Suprapubic skin (tissue), 4 donors: ENCODE measurements around the gene IFT57. TPM values are rescaled to one million over a fixed set of nuclear protein-coding genes. Genes with fewer than 3 reads are reported as not detected.

Source experiments
- DNase-seq, 2 donors: peaks; one replicate each; pipeline ENCODE4 v3.0.0-alpha.2; 2019; ENCODE audit warnings: low spot score in 2 of 2
- H3K27ac ChIP-seq: fragments of 200-600 bp; sonication (generic); one replicate; pipeline ENCODE4 v1.5.1; 2019
- H3K27me3 ChIP-seq: fragments of 200-600 bp; sonication (generic); one replicate; pipeline ENCODE4 v1.5.1; 2019
- H3K36me3 ChIP-seq: fragments of 200-600 bp; sonication (generic); one replicate; pipeline ENCODE4 v1.5.1; 2019
- H3K4me1 ChIP-seq: fragments of 200-600 bp; sonication (generic); one replicate; pipeline ENCODE4 v1.5.1; 2019
- H3K4me3 ChIP-seq: fragments of 200-600 bp; sonication (generic); one replicate; pipeline ENCODE4 v1.5.1; 2019; ENCODE audit warnings: mild to moderate bottlenecking
- H3K9me3 ChIP-seq: fragments of 200-600 bp; sonication (generic); one replicate; pipeline ENCODE4 v1.5.1; 2019
- EP300 ChIP-seq: sonication (generic); formaldehyde crosslinking; IDR thresholded peaks from one replicate; pipeline ENCODE4 v1.6.1; 2017; ENCODE audit warnings: antibody characterized with exemption
- POLR2A ChIP-seq, 2 donors: fragments of 450-650 bp; IDR thresholded peaks; one replicate each; pipeline ENCODE4 v1.6.1; 2017; ENCODE audit warnings: antibody characterized with exemption in 2 of 2, mild to moderate bottlenecking in 2 of 2, moderate library complexity in 2 of 2
- POLR2AphosphoS5 ChIP-seq, 3 donors: sonication (generic); formaldehyde crosslinking; IDR thresholded peaks; one replicate each; pipeline ENCODE4 v1.6.1; 2017; ENCODE audit warnings: antibody characterized with exemption in 3 of 3
- WGBS: methylation state at CpG from one replicate; pipeline ENCODE4 v1.1.5; 2018; 5-methylcytosine and 5-hydroxymethylcytosine counted together
- total RNA-seq, 4 donors: library from RNA; depleted of rRNA; stranded (reverse); fragments of >200 nt; gene quantifications; one replicate each; pipeline ENCODE4 v1.1.0, GENCODE V29; 2016
- TF ChIP-seq, protein P1 (sequence below), 2 donors: fragments of 200-600 bp in 1 of 2; fragments of 450-650 bp in 1 of 2; sonication (generic) in 1 of 2; IDR thresholded peaks; one replicate each; pipeline ENCODE4 v1.5.1; 2016 to 2019; ENCODE audit warnings: antibody characterized with exemption in 2 of 2, mild to moderate bottlenecking in 1 of 2, moderate library complexity in 1 of 2

The IFT57 gene
- total RNA-seq, 4 donors from 2014 or later, result 21.8 to 62.3 (median 36.5) TPM

- no peak overlapping the region for H3K27ac ChIP-seq
- no peak overlapping the region for H3K4me3 ChIP-seq
- H3K36me3 ChIP-seq, result no peaks in the 10 kb centered on the region
- no peak for DNase-seq
- TF ChIP-seq POLR2AphosphoS5 (IDR thresholded peaks at IDR 0.05) (no peak), EP300 (no peak)
- no peaks in the 10 kb centered on the region for H3K27me3 ChIP-seq
- H3K9me3 ChIP-seq, result no peaks in the 10 kb centered on the region
- peaks cover 37% of the 10 kb centered on the region for H3K4me1 ChIP-seq
Measured at GRCh38 chr3:108218811-108219210, 3.4 kb downstream of the IFT57 start.

DNA sequence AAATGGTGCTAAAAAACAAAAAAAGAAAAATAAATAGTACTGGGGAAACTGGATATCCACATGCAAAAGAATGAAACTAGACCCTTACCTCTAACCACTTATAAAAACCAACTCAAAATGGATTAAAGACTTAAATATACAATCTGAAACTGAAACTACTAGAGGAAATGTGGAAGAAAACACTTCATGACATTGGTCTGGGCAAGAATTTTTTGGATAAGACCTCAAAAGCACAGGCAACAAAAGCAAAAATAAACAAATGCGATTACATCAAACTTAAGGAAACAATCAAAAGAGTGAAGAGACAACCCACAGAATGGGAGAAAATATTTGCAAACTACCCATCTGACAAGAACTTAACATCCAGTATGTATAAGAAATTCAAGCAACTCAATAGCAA, 6.4 kb downstream of the IFT57 start:
- no peaks in the 10 kb centered on the region for H3K9me3 ChIP-seq
- 56% methylated on average over 1 of the region's 1 CpG for WGBS
- H3K36me3 ChIP-seq, result peaks cover 14% of the 10 kb centered on the region
- no peaks in the 10 kb centered on the region for H3K27me3 ChIP-seq
- H3K4me1 ChIP-seq, result peaks cover 19% of the 10 kb centered on the region
- DNase-seq, result no peak
- H3K4me3 ChIP-seq, result no peak overlapping the region
- H3K27ac ChIP-seq, result no peak overlapping the region
- TF ChIP-seq EP300 (no peak), POLR2A (IDR thresholded peaks at IDR 0.05) (no peak), POLR2AphosphoS5 (IDR thresholded peaks at IDR 0.05) (no peak)
- TF ChIP-seq, protein P1, sequence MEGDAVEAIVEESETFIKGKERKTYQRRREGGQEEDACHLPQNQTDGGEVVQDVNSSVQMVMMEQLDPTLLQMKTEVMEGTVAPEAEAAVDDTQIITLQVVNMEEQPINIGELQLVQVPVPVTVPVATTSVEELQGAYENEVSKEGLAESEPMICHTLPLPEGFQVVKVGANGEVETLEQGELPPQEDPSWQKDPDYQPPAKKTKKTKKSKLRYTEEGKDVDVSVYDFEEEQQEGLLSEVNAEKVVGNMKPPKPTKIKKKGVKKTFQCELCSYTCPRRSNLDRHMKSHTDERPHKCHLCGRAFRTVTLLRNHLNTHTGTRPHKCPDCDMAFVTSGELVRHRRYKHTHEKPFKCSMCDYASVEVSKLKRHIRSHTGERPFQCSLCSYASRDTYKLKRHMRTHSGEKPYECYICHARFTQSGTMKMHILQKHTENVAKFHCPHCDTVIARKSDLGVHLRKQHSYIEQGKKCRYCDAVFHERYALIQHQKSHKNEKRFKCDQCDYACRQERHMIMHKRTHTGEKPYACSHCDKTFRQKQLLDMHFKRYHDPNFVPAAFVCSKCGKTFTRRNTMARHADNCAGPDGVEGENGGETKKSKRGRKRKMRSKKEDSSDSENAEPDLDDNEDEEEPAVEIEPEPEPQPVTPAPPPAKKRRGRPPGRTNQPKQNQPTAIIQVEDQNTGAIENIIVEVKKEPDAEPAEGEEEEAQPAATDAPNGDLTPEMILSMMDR (IDR thresholded peaks at IDR 0.05), result no peak

DNA sequence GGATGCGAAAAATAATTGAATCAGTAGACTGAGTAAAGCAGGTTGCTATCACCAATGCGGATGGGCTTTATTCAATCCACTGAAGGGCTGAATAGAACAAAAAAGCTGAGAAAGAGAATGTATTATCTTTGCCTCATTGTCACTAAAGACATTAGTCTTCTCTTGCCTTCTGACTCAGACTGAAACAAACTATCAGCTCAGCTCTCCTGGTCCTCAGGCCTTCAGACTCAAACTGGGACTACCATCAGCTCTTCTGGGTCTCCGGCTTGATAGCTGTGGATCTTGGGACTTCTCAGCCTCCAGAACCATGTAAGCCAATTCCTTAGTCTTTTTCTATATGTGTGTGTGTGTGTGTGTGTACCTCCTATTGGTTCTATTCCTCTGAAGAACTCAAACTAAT, 12.6 kb downstream of the IFT57 start:
- TF ChIP-seq EP300 (no peak), POLR2A (IDR thresholded peaks at IDR 0.05) (no peak), POLR2AphosphoS5 (IDR thresholded peaks at IDR 0.05) (no peak)
- H3K27ac ChIP-seq, result no peak overlapping the region

DNA sequence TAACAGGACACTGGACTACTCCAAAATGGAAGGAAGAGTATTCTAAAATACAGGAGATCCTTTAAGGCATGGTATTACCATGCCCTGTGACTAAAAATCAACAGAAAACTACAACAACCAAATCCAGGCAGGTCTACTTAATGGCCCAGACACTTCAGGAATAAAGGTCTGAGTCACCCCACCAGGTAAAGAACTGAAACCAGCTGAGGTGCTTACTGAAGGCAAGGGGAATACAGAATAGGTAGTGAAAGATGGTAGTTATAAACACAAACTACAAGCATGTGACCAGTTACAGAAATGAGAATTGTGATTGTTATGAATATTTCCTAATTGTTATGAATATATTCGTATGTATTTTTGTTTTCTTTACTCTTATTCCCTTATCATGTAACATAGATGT, 13.4 kb downstream of the IFT57 start:
- H3K9me3 ChIP-seq, result no peaks in the 10 kb centered on the region
- H3K27me3 ChIP-seq, result no peaks in the 10 kb centered on the region
- DNase-seq, result no peak
- no peak overlapping the region for H3K27ac ChIP-seq
- TF ChIP-seq POLR2AphosphoS5 (IDR thresholded peaks at IDR 0.05) (no peak), POLR2A (IDR thresholded peaks at IDR 0.05) (no peak)
- H3K4me3 ChIP-seq, result no peak overlapping the region
- peaks cover 22% of the 10 kb centered on the region for H3K36me3 ChIP-seq
- 96% methylated on average over 1 of the region's 1 CpG for WGBS
- no peaks in the 10 kb centered on the region for H3K4me1 ChIP-seq

More for the DNA sequence above, 12.6 kb downstream of the IFT57 start:
- no peaks in the 10 kb centered on the region for H3K27me3 ChIP-seq
- H3K4me3 ChIP-seq, result no peak overlapping the region
- peaks cover 19% of the 10 kb centered on the region for H3K36me3 ChIP-seq
- H3K4me1 ChIP-seq, result no peaks in the 10 kb centered on the region
- WGBS, result 94% methylated on average over 3 of the region's 3 CpGs
- DNase-seq, result no peak
- no peaks in the 10 kb centered on the region for H3K9me3 ChIP-seq

DNA sequence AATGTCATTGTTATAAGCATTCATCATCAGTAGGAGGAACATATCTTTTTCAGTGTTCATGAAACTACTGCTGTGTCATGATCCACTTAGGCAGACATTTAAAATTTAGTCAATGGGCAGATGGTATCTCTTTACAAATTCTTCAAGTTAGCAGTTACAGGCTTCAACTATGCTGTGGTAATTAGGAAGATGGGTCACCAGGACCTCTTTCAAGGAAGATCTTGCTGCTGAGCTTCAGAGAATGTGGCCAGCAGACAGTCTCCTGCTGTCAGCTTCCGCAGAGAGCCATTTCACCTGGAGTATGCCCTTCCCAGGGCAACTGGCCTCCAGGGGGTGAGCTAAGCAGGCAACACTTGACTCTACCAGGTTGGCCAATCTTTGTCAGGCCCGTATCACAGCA, 19.4 kb downstream of the IFT57 start:
- Histone ChIP-seq H3K36me3 (peaks cover 4% of the 10 kb centered on the region), H3K4me1 (no peaks in the 10 kb centered on the region), H3K4me3 (no peak overlapping the region), H3K9me3 (no peaks in the 10 kb centered on the region), H3K27me3 (no peaks in the 10 kb centered on the region), H3K27ac (no peak overlapping the region)
- 88% methylated on average over 2 of the region's 2 CpGs for WGBS
- no peak for TF ChIP-seq POLR2AphosphoS5 (IDR thresholded peaks at IDR 0.05)
- TF ChIP-seq EP300, result no peak
- TF ChIP-seq, protein P1 (IDR thresholded peaks at IDR 0.05), result no peak
- TF ChIP-seq POLR2A (IDR thresholded peaks at IDR 0.05), result no peak
- DNase-seq, result no peak

DNA sequence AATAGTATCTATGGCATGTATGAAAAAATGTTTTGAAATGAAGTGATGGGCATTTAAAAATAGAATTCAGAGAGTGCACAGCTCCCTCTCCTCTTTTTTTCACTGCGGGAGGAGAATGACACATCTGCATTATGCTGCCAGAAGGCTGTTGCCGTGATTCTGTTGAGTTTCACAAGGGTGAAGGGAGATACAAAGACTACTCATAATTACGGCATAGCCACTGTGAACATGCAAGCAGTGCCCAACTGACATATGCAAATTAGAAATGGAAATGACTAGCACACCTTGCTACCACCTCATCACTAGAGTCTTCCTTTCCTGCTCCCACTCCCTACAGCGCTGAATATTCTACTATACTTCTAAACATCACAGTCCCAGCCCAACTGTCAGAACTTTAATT, 20.1 kb downstream of the IFT57 start:
- Histone ChIP-seq H3K27ac (no peak overlapping the region), H3K4me3 (no peak overlapping the region), H3K4me1 (no peaks in the 10 kb centered on the region), H3K9me3 (no peaks in the 10 kb centered on the region), H3K27me3 (no peaks in the 10 kb centered on the region), H3K36me3 (peaks cover 4% of the 10 kb centered on the region)
- WGBS, result 67% methylated on average over 4 of the region's 4 CpGs
- DNase-seq, result no peak
- TF ChIP-seq, protein P1 (IDR thresholded peaks at IDR 0.05), result no peak
- TF ChIP-seq POLR2A (IDR thresholded peaks at IDR 0.05), result no peak
- no peak for TF ChIP-seq EP300
- no peak for TF ChIP-seq POLR2AphosphoS5 (IDR thresholded peaks at IDR 0.05)

DNA sequence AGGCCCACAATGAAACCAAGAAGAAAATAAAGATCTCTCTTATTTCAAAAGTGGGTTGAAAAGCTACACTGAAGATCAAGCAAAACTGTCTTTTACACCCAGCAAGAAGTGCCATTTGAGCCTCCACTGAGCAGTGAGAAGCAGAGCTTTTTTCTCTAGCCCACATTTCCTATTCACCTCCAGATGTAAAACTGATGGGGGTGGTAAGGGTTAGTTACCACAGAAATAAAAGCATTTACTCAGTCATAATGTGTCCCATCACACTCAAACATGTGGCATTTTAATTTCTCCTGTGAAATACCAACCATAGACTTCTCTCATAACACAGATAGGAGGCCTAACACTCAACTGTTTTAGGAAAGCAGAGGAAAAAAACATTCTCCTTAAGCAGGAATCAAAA, 21.0 kb downstream of the IFT57 start:
- peaks cover 4% of the 10 kb centered on the region for H3K36me3 ChIP-seq
- TF ChIP-seq POLR2AphosphoS5 (IDR thresholded peaks at IDR 0.05) (no peak), EP300 (no peak), POLR2A (IDR thresholded peaks at IDR 0.05) (no peak)
- TF ChIP-seq, protein P1 (IDR thresholded peaks at IDR 0.05), result no peak
- H3K4me3 ChIP-seq, result no peak overlapping the region
- no peaks in the 10 kb centered on the region for H3K9me3 ChIP-seq
- H3K27me3 ChIP-seq, result no peaks in the 10 kb centered on the region
- H3K27ac ChIP-seq, result no peak overlapping the region
- no peaks in the 10 kb centered on the region for H3K4me1 ChIP-seq
- DNase-seq, result no peak
